Activated T-cell treated with anti-CD3 and anti-CD28 coated beads for 4 hours (primary cell): ENCODE results near the gene PSMD14.

Experiments
- DNase-seq: peaks from one replicate; pipeline ENCODE4 v3.0.0-alpha.2; 2020

Gene PSMD14

DNA sequence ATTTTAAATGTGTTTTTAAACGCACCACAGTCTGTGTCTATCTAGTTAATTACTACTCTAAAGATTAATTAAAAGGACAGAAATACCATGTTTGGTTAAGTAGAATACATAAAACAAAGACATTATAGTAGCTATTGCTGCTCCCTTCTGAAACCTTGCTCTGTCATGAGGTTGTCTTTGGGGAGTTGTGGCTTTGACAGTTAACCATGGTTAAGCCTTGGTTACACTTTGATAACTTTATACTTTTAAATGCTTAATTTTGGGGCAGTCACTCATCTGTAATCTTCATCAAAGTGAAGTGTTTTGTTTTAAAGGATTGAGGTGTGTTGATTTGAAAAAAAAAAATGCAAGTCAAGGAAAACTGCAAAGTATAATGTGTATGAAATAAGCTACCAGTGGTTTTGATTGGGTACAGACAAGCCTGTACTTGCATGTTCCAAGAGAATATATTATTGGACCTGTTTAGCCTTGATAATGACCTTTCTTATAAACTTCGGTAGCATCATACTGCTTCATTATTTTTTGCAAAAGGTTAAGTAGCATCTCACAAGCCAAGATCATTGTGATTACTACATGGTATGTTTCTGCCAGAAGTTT is 78.1 kb downstream of the PSMD14 start:
- DNase-seq, result no peak

DNA sequence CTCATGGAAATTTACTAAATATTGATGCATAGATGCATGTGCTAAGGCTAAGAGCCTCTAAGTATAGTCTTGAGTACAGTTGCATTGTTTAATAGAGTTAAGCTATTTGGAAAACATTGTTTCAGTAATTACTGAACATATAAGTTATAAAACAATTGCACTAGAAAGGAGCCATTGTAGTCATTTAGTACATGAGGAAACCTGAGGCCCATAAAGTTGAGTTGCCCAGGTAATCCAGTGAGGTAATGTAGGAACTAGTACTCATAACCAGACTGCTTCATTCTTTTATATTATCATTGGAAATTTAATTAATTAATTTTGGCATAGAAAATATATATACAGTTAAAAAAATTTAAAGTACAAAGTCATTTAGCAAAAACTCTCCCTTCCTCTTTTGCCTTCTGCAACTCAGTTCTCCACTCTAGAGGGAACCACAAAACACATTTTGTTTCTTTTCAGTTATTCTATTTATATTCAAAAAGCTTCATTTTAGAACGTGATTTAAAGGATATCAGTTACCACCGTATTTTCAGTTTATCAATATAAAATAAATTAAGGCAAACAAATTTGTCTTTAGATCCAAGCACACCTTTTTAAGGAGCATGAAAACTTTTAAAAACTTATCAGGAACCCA is 80.0 kb downstream of the PSMD14 start:
- no peak for DNase-seq

DNA sequence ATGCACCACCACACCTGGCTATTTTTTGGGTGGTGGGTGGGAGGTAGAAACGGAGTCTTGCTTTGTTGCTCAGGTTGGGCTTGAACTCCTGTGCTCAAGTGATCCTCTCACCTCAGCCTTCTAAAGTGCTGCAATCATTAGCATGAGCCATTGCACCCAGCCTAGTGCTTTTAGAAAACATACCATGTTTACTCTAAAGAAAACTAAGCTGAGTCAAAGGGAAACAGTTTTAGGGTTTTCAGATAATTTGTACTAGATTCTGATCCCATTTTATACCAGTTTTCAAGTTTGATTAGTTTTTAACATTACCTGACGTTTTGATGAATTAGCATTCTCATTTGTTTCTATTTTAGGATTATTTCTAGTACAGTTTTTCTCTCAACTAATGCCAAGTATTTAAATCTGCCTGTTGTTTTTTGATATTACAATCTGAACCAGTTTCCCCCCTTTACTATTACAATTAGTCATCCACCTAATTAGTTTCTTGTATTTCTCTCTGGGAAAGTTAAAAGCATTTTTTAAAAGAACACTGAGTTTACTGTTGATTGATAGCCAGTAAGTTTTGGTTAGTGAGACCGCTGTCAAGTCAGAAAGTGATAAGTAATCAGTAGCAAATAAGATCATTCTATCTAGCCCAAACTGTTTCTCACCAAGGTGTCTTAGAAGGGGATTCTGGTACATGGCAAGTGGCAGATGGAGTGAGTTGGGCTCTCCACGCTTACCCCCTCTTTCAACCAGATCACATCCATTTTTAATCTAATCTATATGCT is 83.7 kb downstream of the PSMD14 start:
- DNase-seq, result no peak

DNA sequence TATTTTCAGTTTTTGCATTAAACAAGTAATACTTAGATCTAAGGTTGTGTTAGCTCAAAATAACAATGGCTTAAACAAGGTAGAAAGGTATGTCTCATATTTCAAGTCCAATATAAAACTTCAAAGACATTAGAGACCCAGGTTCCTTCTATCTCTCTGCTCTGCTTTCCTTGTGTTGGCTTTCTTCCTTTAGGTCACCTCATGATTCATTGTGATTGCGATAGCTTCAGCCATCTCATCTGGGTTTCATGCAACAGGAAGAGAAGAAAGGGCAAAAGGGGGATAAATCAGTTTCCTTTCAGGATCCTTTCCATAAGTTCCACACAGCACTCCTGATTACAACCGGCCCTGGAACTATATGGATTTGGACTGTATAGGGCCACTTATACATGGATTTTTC is 91.9 kb downstream of the PSMD14 start:
- no peak for DNase-seq

DNA sequence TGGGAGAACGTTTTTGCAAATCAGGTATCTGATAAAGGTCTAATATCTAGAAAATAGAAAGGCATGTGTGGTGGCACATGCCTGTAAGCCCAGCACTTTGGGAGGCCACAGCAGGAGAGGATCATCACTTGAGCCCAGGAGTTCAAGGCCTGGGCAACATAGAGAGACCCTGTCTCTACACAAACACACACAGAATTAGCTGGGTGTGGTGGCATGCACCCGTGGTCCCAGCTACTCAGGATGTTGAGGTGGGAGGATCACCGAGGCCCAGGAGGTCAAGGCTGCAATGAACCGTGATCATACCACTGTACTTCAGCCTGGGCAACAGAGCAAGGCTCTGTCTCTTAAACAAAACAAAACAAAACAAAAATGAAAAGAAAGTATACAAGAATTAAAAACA is 94.1 kb downstream of the PSMD14 start:
- DNase-seq, result no peak

DNA sequence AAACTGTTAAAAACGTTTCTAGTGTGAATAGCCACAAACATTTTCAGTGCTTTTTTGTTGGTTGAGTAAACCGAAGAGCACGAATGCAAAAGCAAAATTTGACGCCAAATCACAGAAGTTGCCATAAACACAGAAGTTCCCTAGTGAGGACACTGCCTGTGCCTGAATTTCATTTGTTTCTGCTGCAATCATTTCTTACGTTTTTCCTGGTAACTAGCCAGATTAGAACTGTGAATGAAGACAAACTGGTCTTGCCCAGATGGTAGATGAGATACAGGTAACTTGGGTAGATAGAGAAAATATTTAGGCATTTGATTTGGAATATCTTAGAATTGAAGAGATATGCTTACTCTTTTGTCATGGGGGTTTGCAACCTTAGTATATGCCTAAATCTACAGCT is 98.1 kb downstream of the PSMD14 start:
- no peak for DNase-seq

DNA sequence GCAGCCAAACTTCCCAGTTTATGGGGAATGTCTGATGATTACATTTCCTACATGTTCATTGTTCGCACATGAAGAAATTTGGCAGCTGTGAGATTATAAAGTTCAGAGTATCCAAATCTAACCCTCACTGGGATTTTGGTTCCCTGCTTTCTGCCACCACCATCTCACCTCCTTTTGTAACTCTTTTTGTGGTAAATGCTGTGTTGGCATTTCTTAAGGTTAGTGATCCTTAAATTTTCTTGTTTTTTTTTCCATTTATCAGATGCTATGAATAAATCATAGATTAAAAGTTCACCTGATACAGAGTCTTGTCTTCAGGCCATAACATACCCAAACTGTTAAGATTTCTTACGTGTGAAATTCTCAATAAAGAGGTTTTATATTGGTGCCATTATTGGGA is 99.4 kb downstream of the PSMD14 start:
- no peak for DNase-seq

DNA sequence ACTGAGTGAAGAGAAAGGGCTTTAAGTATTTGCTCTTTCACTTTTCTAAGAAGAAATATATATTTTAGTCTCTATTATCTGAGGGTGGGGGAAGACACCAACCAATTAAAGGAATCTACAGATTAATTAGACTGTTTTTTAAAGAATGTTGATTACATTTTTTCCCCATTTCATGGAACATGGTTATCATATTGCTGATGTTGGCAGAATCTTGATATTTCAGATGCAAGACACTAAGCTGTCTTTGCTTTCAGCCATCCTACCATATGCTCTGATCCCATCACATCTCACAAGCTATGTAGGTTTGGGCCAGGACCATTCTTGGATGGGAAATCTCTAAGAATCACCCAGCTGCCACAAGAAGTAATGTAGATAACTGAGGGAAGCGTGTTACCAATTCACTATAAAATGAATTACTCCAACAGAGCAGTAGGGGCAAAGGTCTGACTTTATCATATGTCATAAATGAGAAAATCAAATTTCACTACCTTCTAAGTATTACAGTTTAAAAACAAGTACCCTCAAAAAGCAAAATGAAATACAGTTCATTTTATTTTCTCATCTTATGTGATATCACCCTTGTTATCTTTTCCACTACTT is 101.2 kb downstream of the PSMD14 start:
- DNase-seq, result no peak

DNA sequence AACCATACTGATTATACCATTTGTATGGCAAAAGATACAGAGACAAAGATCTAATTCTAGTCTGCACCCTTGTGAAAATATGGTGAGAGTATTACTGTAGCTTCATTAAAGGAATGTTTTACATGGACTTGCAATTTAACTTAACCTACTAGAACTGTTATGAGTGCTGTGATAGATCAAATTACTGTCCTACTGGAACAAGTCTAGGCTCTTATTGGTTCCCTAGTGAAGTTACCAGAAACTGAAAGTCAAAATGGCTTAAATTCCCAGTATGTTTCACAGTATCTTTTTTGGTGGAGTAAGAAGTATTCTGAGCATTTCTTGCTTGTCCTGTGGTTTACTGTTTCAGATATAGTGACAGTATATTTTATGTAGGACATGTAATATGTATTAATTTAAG is 104.1 kb downstream of the PSMD14 start:
- no peak for DNase-seq

DNA sequence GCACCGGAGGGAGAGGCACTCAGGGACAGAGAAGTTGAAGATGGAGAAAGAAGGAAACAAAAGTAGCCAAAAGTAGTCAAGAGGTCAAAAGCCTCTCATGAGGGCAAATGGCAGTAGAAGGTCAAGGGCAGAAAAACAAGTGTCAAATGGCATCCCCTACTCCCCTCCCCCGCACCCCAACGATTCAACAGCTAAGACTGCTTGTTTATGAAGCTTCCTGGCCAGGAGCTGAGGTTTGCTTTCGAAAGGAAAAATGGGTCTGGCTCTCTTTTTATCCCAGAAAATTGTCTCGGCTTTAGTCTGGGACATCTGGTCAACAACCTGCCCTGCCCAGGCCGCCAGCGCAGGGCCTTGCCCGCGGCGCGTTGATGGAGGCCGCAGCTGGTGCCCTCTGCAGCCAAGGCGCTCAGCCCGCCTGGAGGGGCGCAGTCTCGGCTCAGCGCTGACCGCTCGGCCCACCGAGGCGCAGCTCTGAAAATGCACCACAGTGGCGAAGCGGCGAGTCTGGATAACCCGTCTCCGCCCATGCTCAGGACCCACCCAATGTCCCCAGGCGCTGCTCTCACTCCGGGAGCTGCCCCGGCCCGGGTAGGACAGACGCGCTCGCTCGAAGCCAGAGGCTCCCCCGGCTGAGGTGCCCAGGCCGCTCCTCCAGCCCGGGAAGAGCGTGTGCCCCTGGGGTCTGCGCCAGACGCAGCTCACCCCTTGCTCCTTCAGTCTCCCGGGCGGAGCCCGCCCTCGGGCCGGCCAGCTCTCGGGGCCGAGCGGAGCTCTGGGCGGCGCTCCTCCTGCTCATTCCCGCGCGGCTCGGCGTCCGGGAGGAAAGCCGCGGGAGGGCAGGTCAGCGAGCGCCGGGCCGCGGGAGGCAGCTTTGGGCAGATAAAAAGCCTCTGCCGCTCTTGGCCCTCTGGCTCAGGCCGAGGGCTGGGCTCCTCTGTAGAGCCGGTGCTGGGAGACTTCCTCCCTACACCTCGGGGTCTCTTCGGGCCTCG is 106.1 kb downstream of the PSMD14 start:
- DNase-seq, result no peak

DNA sequence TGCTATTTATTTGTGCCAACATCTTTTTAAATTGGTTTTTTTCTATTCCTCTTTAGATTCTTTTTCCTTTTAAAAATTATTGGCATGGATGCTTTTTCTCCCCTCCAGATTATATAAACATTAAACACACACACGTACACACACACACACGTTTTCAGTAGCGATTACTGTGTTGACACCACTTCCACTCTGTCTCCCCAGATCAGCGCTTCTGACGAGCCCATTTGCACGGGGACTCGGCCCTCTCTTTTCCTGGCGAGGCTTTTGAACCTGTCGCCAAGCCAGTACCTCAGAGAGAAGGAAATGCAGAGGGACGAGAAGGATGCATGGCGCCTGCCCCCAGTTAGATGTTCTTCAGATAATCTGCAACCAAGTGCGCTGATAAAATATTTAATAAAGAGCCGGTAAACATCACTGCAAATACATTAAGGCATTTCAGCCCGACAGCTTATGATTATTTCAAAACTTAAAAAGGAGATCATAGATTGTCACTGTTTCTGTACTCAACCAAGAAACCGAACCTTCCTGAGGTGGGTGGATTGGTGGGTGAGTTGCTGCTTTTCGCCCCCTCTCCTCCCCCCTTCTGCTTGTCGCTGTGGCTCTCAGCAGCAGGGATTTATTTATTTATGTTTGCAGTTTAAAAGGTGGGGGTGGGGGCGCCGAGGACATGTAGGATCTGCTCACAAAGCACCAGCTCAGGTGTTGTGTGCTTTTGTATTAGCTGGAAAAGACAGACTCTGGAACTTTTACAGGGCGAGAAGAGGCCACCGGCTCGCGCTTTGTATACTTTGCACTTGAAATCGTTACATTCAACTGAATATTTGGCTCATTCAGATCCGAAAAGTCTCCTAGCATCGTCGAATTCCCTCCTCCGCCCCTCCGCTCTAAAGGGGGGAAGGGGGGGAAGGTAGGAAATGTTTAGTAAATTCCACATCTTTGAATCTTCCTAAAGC is 107.1 kb downstream of the PSMD14 start:
- DNase-seq, result no peak

DNA sequence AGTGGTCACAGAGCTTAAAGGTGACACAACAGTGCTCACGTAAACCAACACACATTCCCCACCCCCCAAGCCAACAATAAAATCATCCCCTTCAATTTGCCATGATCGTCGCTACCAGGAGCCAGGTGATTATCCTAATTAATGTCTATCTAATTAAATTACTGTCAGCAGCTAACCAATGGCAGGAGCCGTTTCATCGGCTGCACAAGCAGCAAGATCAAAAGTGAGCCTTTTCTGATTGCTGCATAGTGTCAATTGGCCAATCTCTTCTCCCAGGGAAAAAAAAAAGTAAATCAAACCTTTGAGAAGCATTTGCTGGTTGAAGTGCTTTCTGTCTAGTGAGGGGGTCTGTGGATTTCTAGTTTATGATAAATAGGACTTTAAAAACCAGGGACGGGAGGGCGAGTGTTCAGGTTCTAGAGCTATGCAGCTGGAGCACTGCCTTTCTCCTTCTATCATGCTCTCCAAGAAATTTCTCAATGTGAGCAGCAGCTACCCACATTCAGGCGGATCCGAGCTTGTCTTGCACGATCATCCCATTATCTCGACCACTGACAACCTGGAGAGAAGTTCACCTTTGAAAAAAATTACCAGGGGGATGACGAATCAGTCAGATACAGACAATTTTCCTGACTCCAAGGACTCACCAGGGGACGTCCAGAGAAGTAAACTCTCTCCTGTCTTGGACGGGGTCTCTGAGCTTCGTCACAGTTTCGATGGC is 107.9 kb downstream of the PSMD14 start, which contains the start of gene TBR1:
TBR1 (plus strand) TSS at position 311 of the 721 bp plus-strand sequence; CDS start at position 425, 114 bp downstream.
- DNase-seq, result no peak

DNA sequence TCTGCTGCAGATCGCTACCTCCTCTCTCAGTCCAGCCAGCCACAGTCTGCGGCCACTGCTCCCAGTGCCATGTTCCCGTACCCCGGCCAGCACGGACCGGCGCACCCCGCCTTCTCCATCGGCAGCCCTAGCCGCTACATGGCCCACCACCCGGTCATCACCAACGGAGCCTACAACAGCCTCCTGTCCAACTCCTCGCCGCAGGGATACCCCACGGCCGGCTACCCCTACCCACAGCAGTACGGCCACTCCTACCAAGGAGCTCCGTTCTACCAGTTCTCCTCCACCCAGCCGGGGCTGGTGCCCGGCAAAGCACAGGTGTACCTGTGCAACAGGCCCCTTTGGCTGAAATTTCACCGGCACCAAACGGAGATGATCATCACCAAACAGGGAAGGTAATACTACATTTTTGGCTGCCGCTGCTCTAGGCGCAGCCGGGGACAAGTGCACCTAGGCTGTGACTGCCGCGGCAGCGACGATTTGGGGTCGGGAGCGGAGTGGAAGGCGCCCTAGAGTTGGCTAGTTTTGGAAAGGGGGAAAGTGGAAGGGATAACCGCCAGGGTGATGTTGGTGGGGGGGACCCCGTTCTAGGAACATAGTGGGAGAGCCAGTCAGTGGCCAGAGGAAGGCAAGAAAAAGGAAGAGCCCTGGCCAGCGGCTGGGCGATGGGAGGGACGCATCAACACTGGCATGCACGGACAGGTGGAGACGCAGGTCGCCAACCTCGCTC is 108.6 kb downstream of the PSMD14 start:
- DNase-seq, result no peak

DNA sequence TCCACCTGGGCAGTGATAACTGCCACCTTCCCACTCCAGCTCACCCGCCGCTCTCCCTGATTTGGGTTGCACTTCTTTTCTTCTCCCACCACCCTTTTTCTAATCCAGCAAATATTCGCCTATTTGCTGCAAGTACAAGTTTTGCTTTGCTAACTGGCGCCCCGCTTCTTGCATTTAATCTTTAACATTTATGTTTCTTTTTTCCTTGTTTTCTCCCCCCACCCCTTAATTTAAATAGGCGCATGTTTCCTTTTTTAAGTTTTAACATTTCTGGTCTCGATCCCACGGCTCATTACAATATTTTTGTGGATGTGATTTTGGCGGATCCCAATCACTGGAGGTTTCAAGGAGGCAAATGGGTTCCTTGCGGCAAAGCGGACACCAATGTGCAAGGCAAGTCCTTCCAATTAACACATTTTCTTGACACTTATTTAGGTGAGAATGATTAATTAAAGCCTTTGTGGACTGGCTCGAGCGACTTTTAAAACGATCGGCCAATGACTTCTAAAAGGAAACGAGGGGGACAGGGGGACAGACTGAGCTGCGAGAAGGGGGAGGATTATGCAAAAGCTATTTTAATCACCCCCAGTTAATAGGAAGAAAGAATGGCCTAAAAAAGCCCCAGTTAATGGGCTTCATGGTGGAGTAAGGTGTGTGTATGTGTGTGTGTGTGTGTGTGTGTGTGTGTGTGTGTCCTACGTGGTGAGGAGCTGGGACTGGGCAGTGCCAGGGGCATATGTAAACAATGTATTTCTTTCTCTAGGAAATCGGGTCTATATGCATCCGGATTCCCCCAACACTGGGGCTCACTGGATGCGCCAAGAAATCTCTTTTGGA is 109.4 kb downstream of the PSMD14 start:
- DNase-seq, result no peak

DNA sequence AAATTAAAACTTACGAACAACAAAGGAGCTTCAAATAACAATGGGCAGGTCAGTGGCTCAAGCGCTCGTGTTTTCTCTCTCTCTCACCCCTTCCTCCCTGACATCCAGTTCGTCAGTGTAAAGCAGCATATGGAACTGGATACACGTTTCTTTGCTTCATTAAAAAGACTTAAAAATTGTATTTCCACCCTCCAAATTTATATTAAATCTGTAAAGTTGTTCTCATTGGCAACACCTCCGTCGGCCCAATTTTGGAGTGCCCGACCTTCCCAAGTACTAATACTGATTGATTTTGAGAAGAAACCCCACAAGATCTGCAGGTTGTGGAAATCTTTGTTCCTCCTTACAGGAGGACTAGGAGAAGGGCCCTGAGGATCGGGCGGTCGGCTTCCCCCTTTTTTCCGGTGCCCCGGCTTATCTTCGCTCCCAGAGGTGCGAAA is 110.1 kb downstream of the PSMD14 start:
- DNase-seq, result no peak

DNA sequence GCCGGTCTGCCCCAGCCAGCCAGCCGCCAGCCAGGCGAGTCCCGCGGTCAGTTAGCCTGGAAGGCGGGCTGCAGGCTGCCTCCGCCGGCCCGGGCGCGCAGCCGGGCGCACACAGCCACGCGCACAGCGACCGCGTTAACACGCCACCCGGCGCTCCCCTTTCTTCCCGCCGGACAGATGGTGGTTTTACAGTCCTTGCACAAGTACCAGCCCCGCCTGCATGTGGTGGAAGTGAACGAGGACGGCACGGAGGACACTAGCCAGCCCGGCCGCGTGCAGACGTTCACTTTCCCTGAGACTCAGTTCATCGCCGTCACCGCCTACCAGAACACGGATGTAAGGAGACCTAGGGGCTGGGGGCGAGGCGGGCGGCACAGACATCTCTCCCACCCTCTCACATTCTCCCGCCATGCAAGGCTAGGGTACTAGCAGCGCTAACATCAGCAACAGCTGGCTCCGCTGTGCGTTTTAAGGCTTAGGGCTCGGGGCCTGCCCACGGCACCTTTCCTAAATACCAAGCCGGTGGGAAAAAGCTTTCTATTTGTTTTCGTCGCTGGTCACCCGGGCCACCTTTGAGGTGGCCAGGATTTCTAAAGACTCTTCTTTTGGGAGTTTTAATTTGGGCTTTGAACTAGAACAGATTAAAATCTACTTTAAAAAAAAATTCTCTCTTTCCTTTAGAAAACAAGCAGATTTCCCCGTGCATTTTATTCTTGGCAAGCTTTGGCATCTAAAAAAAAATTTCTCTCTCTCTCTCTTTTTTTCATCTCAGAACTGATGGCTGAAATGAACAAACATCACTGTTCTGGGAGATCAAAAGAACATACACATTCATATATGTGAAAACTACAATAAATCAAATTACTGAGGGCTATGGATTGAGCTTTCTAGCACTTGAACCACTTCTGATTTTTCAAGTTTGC is 110.8 kb downstream of the PSMD14 start:
- no peak for DNase-seq

DNA sequence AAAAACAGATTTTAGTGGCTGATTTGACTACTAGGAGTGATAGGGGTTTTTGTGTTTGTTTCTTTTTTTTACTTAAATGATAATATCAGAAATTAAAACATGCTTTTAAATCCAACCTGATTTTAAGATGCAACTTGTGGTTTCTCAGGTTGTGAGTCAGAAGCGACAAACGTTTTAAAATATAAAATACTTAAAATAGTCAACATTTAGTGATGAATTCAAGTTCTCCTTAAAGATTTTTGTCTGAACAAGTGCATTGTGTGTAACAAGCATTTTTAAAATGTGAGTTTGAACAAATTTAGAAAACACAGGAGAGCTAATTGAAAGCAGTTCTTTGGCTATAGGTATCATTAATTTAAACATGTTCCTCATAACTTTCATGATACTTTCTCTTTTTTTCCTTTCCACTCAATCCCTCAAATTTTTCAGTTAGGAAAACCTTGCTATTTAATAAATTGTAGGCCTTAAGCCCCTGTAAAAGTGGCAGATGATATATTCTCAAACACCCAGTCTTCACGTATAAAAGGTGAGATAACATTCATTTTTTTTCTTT is 111.5 kb downstream of the PSMD14 start:
- DNase-seq, result no peak
